Non-pigmented ciliary epithelial cell (primary cell): Measurements from ENCODE around the gene WDR70.
A peak's percentile ranks its signal among the peaks of the same experiment; 100 is the strongest.
"Not testable (repeated sequence)": the region's sequence is repeated elsewhere in the genome, so short reads cannot be mapped to it uniquely, and the experiment has no call there.

Experiments used
- DNase-seq: peaks from one replicate; pipeline ENCODE4 v3.0.0-alpha.2; 2010; ENCODE audit warnings: low read depth

Gene WDR70

GRCh38 chr5:37570597-37570996 lies 191.5 kb downstream of the WDR70 start:
- DNase-seq = no peak

DNA sequence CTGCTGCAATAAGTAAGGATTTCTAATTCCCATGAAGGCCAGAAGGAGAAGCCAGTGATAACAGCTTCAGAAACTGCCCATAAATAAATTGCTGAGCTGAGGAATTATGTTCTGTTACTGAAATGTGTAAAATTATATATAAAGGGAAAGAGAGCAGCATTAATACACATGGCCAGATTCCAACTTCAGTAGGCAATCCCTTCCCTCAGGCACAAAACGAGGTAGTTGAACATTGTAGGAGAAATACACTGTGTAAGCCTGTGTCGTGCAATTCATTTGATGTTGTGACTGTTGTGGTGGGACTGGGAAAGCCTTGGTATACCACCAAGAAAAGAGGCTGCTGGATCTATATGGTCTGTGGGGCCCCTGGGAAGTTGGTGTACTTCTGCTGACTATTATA lies 192.9 kb downstream of the WDR70 start:
- no peak for DNase-seq

- DNase-seq = no peak
These were observed 196.7 kb downstream of the WDR70 start for GRCh38 chr5:37575541-37576489.

- no peak for DNase-seq
These were observed 197.4 kb downstream of the WDR70 start for GRCh38 chr5:37576552-37576951.

- no peak for DNase-seq
These were observed 199.1 kb downstream of the WDR70 start for GRCh38 chr5:37578176-37578575.

DNA sequence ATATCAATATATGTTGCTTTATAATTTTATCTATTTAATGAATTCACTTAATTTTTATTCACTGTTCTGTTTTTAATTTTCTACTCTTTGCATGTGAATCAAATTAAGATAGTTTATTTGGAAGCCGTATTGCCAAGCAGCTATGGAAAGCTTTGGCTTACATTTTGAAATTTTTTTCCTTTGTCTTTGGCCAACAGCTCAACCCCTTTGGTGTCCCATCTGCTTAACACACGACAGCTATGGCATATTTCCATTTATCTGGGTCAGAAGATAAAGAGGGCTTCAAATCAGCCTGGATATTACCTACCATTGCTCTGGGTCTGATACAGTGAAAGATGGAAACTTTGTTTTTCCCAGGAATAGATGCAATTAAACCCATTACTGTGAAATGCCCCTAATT lies 201.0 kb downstream of the WDR70 start:
- no peak for DNase-seq

GRCh38 chr5:37582202-37582601 lies 203.1 kb downstream of the WDR70 start:
- no peak for DNase-seq

DNA sequence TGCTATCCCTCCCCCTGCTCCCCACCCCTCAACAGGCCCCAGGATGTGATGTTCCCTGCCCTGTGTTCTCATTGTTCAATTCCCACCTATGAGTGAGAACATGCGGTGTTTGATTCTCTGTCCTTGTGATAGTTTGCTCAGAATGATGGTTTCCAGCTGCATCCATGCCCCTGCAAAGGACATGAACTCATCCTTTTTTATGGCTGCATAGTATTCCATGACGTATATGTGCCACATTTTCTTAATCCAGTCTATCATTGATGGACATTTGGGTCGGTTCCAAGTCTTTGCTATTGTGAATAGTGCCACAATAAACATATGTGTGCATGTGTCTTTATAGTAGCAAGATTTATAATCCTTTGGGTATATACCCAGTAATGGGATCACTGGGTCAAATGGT lies 214.2 kb downstream of the WDR70 start:
- not testable (repeated sequence) for DNase-seq

DNA sequence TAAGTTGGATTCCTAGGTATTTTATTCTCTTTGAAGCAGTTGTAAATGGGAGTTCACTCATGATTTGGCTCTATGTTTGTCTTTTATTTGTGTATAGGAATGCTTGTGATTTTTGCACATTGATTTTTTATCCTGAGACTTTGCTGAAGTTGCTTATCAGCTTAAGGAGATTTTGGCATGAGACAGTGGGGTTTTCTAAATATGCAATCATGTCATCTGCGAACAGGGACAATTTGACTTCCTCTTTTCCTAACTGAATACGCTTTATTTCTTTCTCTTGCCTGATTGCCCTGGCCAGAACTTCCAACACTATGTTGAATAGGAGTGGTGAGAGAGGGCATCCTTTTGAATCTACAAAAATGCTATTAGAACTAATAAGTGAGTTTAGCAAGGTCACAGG lies 215.7 kb downstream of the WDR70 start:
- not testable (repeated sequence) for DNase-seq

- no peak for DNase-seq
These were observed 219.6 kb downstream of the WDR70 start for GRCh38 chr5:37598733-37599132.

- no peak for DNase-seq
These were observed 222.0 kb downstream of the WDR70 start for GRCh38 chr5:37601163-37601562.

- no peak for DNase-seq
These were observed 224.0 kb downstream of the WDR70 start for GRCh38 chr5:37603072-37603471.

GRCh38 chr5:37604290-37604689 lies 225.2 kb downstream of the WDR70 start:
- no peak for DNase-seq

GRCh38 chr5:37606148-37606547 lies 227.0 kb downstream of the WDR70 start:
- DNase-seq = no peak

DNA sequence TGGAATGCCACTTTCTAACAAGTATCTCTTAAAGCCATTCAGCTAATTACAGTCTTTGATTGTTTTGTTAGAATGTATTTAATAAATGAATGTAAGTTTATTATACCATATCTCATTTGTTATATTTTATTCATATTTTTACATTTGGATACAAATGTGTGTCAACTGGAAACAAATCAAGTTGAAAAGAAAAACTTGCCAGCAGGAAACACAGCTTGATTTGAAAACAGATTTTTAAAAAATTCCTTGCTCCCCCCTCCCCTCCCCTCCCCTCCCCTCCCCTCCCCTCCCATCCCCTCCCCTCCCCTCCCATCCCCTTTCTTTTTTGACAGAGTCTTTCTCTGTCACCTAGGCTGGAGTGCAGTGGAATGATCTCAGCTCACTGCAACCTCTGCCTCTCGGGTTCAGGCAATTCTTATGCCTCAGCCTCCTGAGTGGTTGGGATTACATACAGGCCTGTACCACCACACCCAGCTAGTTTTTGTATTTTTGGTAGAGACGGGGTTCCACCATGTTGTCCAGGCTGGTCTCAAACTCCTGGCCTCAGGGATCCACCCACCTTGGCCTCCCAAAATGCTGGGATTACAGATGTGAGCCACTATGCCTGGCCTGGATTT lies 227.6 kb downstream of the WDR70 start:
- no peak for DNase-seq

DNA sequence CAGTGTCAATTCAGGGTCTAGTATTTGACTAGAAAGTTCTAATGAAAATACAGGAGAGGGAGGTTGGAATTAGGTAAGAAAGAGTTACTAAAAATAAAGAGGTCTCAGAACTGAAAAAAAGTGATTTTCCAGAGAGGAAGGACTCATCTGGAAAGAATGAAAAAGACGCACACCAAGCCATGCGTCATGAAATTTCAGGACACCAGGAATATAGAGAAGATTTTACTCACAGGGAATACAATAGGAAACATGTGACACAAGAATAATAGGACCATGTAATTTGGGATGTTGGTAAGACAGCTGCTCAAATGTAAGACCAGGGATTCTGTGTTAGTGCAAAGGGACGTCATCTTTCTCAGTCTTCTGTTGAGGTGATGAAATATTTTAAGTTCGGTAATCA lies 236.1 kb downstream of the WDR70 start:
- DNase-seq = peak; percentile 81

DNA sequence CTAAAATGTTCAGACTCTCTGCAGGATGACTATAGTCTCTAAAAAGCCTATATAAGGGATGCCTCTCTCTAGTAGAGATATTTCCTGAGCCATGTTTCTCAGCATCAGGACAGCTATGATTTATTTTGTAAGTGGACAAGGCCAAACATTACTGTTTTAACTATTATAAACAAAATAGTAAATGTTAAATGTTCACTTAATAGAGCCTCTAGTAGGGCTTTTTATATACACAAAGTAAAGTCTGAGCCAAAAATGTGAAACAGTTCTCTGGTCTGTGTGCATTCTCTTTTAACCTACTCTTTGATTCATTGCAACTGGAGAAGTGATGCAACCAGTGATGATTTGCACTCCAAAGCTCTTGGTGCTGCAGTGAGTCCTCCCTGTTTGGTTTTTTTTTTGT lies 240.2 kb downstream of the WDR70 start:
- DNase-seq = peak; percentile 23

DNA sequence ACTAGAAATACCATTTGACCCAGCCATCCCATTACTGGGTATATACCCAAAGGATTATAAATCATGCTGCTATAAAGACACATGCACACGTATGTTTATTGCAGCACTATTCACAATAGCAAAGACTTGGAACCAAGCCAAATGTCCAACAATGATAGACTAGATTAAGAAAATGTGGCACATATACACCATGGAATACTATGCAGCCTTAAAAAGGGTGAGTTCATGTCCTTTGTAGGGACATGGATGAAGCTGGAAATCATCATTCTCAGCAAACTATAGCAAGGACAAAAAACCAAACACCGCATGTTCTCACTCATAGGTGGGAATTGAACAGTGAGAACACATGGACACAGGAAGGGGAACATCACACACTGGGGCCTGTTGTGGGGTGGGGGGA lies 243.2 kb downstream of the WDR70 start:
- not testable (repeated sequence) for DNase-seq

- DNase-seq = no peak
These were observed 247.1 kb downstream of the WDR70 start for GRCh38 chr5:37626266-37626665.

DNA sequence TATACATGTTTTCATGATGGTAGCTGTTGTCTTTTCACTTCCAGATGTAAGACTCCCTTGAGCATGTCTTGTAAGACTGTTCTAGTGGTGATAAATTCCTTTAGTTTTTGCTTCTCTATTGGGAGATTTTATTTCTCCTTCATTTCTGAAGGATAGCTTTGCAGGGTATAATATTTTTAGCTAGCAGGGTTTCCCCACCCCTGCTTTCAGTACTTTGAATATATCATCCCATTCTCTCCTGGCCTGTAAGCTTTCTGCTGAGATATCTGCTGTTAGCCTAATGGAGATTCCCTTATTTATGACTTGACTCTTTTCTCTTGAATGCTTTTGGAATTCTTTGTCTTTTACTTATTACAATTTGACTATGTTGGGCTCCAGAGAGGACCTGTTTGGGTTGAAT lies 249.8 kb downstream of the WDR70 start:
- no peak for DNase-seq

- no peak for DNase-seq
These were observed 252.8 kb downstream of the WDR70 start for GRCh38 chr5:37631939-37632338.

- peak; percentile 38 for DNase-seq
These were observed 258.2 kb downstream of the WDR70 start for GRCh38 chr5:37637165-37637845.

DNA sequence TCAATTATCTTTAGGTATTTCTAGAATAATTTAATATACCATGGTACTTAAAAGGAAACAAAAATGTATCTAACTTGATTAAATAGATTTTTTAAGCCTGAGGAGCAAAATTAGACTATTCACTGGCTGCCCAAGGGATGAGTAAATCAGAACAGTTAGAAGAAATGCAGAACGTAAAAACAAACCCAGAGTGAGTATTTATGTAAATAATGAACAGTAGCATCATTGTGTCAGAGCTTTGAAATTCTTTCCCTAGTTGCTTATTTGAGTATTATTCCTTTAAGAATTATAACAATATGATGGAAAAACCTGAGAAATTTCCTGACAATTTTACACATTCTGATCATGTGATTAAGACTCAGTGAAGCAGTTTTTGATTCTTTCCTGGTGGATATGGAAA lies 259.8 kb downstream of the WDR70 start:
- peak; percentile 15 for DNase-seq
